NCI-H2029 treated with DMSO at 0.1 percent for 48 hours (cell line): Measurements from ENCODE around the gene TULP4.
"Not testable (repeated sequence)": the region's sequence is repeated elsewhere in the genome, so short reads cannot be mapped to it uniquely, and the experiment has no call there.

Source experiments
- DNase-seq: peaks from one replicate; lab custom pipeline; 2025; lab: John Stamatoyannopoulos, UW

TULP4 gene

GRCh38 chr6:158502263-158502950 lies 190.1 kb downstream of the TULP4 start:
- DNase-seq: no peak

GRCh38 chr6:158503222-158503621 lies 191.0 kb downstream of the TULP4 start:
- DNase-seq: no peak

GRCh38 chr6:158503846-158504245 lies 191.6 kb downstream of the TULP4 start:
- no peak for DNase-seq

- no peak for DNase-seq
Observed at GRCh38 chr6:158505194-158505593, 192.9 kb downstream of the TULP4 start.

GRCh38 chr6:158506601-158507000 lies 194.3 kb downstream of the TULP4 start:
- DNase-seq: no peak

- DNase-seq: no peak
Observed at GRCh38 chr6:158507174-158507573, 194.9 kb downstream of the TULP4 start.

- no peak for DNase-seq
Observed at GRCh38 chr6:158508450-158508849, 196.2 kb downstream of the TULP4 start.

- DNase-seq: no peak
Observed at GRCh38 chr6:158509465-158509864, 197.2 kb downstream of the TULP4 start.

- DNase-seq: no peak
Observed at GRCh38 chr6:158512809-158513208, 200.5 kb downstream of the TULP4 start.

- DNase-seq: no peak
Observed at GRCh38 chr6:158514176-158514575, 201.9 kb downstream of the TULP4 start.

GRCh38 chr6:158514991-158515390 lies 202.7 kb downstream of the TULP4 start:
- no peak for DNase-seq

- DNase-seq: no peak
Observed at GRCh38 chr6:158516098-158516497, 203.8 kb downstream of the TULP4 start.

- no peak for DNase-seq
Observed at GRCh38 chr6:158517038-158517437, 204.8 kb downstream of the TULP4 start.

- DNase-seq: no peak
Observed at GRCh38 chr6:158517581-158517980, 205.3 kb downstream of the TULP4 start.

- no peak for DNase-seq
Observed at GRCh38 chr6:158518191-158519127, 206.2 kb downstream of the TULP4 start.

- DNase-seq: no peak
Observed at GRCh38 chr6:158519300-158519699, 207.0 kb downstream of the TULP4 start.

GRCh38 chr6:158519761-158520160 lies 207.5 kb downstream of the TULP4 start:
- DNase-seq: no peak

GRCh38 chr6:158520975-158521374 lies 208.7 kb downstream of the TULP4 start:
- not testable (repeated sequence) for DNase-seq

- DNase-seq: no peak
Observed at GRCh38 chr6:158521759-158522158, 209.5 kb downstream of the TULP4 start.

- no peak for DNase-seq
Observed at GRCh38 chr6:158522616-158523015, 210.4 kb downstream of the TULP4 start.

GRCh38 chr6:158524311-158524710 lies 212.0 kb downstream of the TULP4 start:
- no peak for DNase-seq

- DNase-seq: not testable (repeated sequence)
Observed at GRCh38 chr6:158527858-158528257, 215.6 kb downstream of the TULP4 start.

- no peak for DNase-seq
Observed at GRCh38 chr6:158528826-158529225, 216.6 kb downstream of the TULP4 start.
